ENCODE measurements around the gene PTPRG.
A peak's percentile ranks its signal among the peaks of the same experiment; 100 is the strongest.

PTPRG gene

DNA sequence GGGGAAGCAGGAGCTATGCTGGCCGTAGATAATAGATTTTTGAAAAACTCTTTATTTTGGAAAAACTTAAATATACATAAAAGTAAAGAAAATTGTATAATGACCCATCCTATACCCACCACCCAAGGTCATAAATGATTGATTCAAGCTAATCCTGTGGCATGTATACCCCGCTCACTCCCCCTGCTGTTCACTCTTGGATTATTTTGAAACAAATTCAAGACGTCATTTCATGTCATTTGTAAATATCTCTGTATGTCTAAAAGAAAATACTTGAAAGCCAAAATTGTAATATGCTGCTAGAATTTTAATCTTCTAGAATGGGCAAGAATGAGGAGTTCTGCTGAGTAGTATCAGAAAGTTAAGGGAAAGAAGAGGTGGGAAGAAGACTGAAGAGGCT is 570.2 kb downstream of the PTPRG start:
- DNase-seq = peak; percentile 25

DNA sequence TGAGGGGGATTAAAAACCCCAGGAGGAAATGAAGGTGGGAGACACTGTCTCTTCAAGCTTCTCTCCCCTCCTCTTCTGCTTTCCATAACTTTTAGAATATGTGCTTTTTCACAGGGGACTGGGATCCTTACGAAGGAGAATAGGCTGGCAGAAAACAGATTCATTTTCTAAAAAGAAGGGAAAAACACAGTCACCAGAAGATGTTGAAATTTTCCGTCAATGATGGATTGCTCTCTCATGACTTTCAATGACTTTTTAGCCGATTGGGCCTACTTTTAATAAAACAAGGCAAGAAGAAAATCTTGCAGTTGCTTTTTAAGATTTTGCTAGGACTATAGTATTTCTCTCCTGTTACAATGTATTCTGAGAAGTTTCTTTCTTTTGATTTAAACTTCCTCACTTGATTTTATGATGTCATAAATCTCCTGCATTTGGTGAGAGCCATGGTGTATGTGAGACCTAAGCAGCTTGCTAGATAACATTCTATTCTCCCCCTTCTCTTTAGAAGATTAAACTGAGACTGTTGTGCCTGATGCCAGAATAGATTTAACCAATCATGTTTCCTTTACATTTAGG is 570.7 kb downstream of the PTPRG start:
- DNase-seq = no peak

DNA sequence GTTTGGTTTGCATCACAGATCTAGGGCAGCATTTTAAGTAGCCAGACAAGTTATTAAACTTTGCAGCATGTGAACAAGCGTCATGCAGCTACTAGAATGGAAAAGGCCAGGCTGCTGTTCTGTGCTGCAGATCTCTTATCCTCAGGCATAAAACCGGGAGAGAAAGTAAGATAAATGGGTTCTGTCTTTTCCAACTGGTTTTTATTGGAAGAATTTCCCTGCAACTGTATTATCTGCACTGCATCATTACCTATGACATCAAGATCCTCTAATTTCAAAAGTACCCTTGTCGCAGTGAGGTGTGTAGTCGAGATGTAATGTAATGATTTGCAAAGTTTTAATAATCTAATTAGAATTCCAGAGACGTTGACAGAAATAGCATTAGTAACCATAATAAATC is 571.6 kb downstream of the PTPRG start:
- no peak for DNase-seq

DNA sequence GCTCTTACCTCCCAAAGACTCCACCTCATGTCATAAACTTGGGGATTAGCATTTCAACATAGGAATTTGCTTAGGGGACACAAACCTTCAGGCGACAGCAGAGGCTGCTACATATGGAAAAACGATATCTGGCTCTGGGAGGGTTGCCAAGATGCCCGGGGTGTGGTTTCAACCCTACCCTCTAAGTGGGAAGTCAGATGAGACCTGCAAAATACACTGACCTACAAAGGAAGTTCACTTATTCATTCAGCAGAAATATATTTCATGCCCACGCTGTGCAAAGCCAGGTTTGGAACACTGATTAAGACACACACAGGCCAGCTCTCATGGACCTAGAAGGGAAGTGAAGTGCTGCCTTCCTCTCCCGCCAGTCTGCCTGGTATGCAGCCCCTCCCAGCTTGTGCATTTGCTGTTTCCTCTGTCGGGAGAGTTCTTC is 572.7 kb downstream of the PTPRG start:
- peak; percentile 79 for DNase-seq

DNA sequence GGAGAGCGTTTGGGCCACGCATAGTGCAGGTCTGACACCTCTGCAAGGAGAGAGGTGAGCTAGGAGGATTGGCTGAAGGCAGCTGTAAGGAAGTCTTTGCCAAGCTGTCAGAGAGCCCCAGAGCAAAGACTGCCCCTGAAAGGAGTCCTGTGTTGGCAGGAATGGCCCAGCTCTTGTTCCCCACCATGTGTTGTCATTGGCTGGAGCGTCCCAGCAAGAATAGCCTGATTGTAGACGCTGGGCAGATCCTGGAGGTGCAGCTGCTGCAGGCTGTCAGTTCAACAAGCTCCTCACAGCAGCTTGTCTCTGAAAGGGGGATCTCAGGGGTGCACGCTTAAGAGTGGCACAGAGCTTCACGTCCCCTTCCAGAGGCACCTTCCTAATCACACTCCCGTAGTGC is 574.4 kb downstream of the PTPRG start:
- no peak for DNase-seq

DNA sequence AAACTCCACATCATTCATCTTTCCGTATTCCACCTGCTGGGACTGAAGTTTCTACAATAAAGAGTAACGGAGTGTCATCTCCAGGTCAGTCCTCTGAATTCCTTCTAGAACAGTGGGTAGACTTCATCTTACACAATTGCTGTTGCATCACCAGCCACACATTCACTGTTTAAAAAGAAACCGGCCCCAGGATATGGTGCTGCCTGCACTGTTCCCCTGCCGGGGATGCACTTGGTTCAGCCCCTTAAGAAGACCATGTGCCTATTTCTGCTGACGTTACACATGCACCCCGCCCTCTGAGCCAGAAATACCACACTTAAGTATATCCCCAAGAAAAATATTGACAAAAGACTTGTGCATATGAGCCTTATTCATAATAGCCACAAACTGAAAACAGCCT is 578.6 kb downstream of the PTPRG start:
- DNase-seq = no peak

DNA sequence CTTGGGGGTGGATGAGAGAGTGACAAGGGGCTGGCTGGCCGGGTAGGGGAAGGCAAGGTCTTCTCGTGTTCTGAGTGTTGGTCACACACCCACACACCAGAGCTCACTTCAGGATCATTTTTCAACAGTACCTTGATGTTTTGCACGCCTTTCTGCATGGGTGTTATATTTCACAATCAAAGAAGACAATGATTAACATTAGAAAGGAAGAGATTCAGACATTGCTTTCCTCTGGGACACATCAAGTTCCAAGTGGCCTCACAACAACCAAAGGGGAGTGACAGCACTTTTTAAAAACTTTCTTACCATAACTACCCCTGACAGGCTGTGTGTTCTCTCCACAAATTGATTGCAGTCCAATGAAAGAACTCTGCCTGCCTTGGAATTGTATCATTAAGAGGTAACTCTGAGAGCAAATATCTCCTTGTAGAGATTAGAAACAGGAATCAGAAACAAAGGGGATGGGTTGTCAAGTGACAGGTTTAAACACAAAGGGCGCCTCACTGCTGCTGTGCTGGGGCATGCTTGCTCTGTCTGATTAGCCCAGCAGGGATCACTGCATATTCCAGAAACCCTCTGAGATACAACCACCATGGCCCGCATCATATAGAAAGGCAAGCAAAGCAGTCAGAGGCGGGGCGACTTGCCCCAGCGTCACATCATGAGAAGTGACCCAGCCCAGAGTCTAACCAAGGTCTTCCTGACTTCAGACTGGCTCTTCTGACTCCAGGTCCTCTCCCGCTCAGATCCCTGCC is 581.1 kb downstream of the PTPRG start:
- peak; percentile 6 for DNase-seq

DNA sequence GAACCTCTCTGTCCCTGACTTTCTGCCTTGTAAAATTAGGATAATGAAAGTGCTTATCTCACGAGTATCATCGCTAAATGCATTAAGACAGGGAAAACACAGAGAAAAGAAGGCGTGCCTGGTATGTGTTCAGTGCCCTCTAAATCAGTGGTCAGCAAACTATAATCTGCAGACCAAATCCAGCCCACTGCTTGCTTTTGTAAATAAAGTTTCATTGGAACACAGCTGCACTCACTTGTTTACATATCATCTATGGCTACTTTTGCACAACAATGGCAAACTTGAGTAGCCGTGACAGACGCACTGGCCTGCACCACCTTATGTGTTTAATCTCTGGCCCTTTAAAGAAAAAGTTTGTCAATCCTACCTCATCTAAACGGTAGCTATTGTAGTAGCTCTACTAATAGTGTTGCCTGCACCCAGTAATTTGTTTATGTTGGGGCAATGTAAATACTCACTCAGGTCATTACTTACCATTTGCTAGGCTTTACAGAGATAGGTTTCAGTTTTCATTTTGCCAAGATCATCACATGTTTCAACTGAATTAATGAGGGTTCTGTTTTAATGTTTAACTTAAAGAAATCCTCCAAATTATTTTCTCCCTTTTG is 582.6 kb downstream of the PTPRG start:
- peak; percentile 70 for DNase-seq

DNA sequence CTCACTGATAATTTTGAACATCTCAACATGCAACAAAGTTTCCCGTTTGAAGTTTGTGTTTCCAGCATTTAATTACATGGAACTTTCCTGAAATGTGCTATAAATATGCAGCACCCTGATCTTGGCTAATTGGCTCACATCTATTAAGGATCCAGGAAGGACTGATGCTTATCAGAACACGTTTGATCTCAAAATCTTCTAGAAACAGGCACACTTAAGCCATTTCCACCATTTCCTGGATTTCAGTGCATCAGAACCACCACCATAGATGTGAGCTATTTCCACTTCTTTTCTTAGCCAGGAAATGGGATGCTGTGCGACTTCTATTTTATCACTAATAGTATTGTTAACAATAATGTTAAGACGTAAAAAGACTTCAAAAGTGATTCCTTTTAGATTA is 583.1 kb downstream of the PTPRG start:
- no peak for DNase-seq

DNA sequence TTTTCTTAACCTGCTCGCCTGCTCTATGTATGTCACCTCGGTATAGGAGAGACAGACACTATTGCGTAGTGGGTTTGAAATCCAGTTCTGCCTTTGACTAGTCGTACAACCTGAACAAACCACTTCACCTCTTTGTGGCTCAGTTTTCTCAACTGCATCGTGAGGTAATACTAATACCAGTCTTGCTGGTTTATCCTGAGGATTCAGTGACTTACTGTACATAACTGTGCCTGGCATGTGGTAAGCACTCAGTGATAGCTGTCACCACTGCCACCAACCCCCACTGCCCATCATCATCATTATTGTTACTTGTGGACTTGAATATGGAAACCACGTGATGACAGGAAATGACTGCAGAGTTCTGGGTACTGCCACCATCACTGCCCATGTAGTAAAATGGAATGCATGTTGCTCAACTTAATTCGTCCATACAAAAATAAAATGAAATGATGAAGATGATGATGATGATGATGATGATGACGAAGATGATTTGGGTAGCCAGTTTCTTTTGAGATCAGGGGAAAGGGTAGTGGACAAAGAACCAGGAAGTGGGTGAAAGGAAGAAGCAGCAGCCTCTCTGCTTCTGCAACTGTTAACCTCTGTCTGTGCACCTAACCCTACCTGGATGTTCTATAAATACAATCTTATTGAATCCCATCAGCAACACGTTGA is 583.9 kb downstream of the PTPRG start:
- DNase-seq = no peak

DNA sequence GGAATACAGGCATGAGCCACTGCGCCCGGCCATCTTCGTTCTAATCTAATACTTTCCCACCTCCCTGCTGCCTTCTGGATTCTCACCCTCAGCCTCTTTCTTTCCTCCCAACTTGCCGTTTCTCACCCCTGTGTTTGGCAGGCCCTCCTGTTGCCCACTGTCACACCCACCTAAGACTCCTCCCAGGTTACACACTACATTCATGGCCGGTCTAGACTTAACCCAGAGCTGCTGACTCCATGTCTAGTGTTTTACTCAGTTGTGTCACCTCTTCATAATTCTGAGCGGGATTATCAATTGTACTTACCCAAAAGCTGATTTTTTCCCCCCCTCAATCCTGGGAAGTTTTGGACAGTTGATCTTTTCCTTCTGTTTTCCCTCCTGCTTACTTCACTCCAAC is 588.2 kb downstream of the PTPRG start:
- DNase-seq = no peak

DNA sequence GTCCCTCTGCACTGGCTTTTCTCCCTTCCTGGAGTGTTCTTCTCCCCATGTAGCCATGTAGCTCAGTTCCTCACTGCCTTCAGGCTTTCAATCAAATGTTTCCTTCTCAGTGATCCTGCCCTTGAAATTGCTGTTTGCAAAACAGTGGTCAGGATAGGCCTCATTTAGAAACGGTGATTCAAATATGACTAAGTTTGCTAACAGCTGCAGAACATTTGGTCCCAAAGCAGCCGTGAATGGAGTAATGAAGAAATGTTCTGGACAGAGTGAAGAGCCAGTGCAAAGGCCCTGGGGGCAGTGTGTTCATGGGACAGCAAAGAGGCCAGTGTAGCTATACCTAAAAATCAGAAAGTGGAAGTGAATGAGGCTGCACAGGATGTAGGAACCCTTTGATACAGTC is 588.6 kb downstream of the PTPRG start:
- no peak for DNase-seq

DNA sequence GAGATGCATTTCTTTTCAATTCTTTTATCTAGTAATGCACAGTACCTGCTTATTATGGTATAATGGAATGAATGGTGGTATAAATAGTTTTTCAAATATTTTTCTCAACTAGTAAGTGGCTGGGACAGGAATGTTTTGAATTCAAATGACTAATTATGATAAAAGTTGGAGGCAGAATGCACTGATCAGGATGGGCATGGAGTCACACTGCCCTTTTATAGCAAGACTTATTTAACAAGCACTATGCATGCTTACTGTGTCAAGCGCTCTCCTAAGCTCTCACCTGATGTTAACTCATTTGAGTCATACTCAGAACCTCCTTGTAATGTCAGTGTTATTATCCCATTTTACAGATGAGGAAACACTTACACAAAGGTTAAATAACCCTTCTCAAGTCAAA is 590.2 kb downstream of the PTPRG start:
- DNase-seq = no peak

DNA sequence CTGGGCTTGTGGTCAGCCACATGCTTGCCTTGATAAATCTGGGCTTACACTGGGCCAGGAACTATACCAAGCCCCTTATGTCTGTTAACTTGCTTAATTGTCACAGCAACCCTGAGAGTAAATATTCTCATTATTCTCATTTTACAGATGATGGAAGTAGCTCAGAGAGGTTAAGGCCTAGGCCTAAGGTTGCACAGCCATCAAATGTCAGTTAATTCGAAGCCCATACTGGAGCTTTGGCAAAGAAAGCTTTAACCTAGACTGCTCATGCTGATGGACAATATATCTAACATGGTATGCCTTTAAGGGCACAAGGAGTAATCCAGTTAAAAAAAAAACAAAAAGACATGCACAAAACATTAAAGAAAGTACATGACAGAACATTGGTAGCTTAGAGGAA is 591.9 kb downstream of the PTPRG start:
- no peak for DNase-seq

DNA sequence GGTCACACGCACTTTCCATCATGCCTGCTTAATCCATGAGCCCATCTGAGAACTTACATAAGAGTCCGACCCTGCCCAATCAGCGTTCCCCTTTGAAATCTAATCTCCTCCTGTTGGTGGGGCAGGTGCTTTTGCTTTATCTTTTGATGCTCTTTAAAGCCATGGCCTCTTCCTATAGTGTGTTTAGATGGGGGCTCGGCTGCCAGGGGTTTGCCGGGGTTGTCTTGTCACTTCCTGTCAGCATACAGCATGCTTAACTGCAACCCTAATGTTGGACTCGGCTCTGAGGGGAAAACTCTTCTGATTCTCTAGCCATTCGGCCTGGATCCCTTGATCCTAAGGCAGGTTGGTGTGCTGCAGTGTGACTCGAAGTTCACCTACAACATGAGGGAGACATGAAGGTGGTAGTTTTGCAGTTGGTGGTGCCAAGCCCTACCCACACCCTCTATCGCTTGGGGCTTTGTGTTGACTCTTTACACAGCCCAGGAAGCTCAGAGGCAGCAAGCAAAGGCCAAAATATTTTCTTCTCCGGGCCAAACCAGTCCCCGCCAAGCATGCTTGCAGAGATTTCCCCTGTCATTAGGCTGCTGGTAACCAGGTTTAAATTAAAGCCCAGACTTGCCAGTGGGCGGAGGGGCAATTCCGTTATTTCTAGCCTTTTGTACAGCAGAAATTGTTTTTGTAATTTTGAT is 593.2 kb downstream of the PTPRG start:
- DNase-seq = no peak

DNA sequence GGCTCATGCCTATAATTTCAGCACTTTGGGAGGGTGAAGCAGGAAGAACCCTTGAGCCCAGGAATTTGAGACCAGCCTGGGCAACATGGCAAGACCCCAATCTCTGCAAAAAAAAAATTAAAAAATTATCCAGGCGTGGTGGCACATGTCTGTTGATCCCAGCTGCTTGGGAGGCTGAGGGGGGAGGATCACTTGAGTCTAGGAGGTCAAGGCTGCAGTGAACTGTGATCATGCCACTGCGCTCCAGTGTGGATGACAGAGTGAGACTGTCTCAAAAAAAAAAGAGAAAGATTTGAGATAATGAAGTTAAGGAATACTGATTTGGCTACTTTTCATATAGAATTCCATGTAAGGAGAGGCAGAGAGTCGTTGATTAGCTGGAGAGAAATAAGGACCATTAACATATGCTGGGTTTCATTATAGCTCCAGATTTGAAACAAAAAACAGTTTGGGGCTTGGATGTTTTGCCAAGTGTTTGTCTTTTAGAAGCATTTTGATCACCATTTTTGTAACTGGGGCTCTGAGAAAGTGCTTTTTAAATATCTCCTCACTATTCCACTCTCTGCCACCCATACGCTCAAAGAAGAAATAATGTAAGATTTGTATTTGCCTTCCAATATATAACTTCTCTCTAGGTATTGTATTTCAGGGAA is 597.8 kb downstream of the PTPRG start:
- no peak for DNase-seq

DNA sequence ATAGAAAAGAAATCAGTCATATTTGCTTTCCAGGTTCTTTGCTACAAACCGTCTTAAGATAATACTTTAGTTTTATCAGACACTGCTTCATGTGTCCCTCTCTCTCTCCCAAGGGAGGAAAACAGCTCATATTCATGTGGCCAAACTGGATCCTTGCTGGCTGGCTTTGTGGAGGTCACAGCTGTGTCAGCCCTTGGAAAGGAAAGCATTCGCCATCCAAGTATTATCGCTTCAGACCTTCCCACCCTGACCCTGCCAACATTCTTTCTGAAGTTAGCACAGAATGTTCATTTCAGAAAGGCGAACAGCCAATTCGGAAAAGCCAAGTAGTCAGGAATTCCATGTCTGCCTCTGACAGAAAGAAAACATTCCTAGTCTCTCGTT is 598.3 kb downstream of the PTPRG start:
- DNase-seq = no peak

DNA sequence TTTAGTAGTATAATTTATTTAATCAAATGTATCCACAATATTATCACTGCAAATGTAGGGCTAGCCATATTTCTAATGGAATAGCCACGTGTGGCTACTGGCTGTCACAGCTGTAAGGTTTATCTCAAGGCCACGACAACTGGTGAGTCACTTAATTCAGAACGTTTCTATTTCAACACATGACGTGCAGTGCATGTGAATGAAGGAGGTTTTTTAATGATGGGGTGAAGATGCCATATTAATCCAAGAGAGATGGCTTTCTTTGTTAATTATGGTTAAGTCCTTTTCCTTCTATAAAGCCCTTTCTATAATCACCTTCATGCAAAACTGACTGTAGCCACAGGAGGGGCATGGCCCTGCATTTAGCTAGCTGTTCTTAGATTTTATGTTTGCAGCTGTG is 600.0 kb downstream of the PTPRG start:
- peak; percentile 94 for DNase-seq

DNA sequence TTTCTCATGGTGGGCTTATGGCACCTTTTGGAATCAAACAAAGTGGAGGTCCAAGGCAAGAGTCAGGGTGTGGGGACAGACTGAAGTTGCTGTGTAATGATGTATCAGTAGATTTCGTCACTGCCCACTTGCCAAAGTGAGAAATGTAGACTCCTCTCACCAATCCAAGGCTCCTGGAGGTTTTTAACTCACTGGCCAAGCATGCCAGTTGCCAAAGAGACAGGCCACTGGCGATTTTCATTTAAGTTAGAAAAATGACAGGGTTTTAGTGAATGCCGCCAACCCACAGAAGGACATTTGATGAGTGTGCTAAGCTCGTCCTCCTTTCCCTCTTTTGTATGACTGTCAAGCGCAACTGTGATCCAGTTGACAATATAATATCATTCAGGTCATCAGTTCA is 602.8 kb downstream of the PTPRG start:
- DNase-seq = no peak

DNA sequence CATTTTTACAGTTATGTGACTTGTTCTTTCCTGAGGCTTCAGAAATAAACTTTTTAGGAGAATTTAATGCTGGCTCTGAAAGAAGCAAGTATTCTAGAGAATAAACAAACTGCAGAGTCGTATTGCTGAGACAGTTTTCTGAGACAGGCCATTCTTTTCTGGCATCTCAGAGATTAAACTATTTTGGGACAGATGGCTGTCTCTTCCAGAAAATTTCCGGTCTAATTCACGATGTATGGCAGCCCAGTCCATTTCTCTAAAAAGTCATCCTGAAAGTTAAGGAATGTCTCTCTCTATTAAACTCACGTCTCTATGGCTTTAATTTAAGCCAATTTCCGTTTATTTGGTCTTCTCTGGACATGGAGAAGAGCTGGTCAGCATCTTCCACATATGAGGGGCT is 603.4 kb downstream of the PTPRG start:
- DNase-seq = no peak

DNA sequence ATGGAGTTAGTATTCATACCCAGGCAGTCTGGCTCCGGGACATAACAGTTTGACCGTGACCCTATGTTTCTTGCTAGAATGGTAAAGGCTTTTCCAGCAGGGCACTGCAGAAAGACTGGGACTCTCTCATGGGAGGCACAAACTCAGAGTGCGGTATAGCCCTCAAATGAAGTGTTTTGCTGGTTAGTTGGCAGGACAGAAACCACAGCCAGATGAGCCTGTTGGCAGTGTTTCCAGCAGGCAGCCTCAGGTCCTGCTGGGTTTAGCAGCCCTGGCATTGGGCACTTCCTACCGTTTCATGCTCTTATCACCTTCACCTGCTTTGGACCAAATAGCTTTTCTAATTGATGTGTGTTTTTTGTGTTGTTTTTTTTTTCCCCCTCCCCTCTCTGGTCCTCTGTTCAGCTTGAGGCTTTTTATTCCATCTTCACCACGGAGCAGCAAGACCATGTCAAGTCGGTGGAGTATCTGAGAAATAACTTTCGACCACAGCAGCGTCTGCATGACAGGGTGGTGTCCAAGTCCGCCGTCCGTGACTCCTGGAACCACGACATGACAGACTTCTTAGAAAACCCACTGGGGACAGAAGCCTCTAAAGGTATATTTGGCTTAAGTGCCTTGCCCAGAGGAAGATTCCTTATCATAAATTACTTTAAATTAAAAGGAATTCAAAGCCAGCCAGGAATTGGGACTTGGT is 606.3 kb downstream of the PTPRG start:
- DNase-seq = no peak

DNA sequence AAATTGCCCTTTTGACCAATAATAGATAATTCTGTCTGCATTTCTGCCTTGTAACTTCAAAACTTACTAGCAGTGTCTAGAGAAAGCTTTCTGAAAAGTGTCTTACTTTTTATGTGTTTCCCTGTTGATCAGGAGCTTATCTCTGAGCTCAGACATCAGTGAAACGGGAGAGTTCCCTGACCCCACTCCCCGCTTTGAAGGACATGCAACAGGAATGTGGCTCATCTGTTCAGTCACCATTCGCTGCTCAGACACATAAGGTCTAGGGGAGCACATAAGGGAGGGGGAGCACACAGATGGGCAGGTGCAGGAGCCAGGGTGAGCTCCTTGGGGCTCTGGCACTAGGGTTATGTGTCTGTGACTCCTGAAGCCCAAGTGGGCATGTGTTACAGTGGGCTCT is 607.0 kb downstream of the PTPRG start:
- no peak for DNase-seq

Measured in NCI-H69 (cell line).